NOMO-1 treated with DMSO at 0.1 percent for 48 hours (cell line): ENCODE data around the gene STT3A.
A peak's percentile ranks its signal among the peaks of the same experiment; 100 is the strongest.
"Not testable (repeated sequence)": the region's sequence is repeated elsewhere in the genome, so short reads cannot be mapped to it uniquely, and the experiment has no call there.

Source experiments
- DNase-seq: peaks from one replicate; lab custom pipeline; 2025; ENCODE audit not compliant: unreplicated experiment; lab: John Stamatoyannopoulos, UW

STT3A gene

GRCh38 chr11:125592305-125593113 lies at the start of gene STT3A:
STT3A (plus strand) TSS chr11:125592852; CDS start chr11:125595916, 3,064 bp downstream.
- DNase-seq: peak; percentile 99

- no peak for DNase-seq
Measured at GRCh38 chr11:125550780-125551179, 41.9 kb upstream of the STT3A start.

GRCh38 chr11:125551835-125552342 lies 40.8 kb upstream of the STT3A start:
- DNase-seq: no peak

GRCh38 chr11:125552927-125553326 lies 39.7 kb upstream of the STT3A start:
- DNase-seq: no peak

GRCh38 chr11:125553357-125553756 lies 39.3 kb upstream of the STT3A start:
- no peak for DNase-seq

GRCh38 chr11:125554038-125554437 lies 38.6 kb upstream of the STT3A start:
- no peak for DNase-seq

DNA sequence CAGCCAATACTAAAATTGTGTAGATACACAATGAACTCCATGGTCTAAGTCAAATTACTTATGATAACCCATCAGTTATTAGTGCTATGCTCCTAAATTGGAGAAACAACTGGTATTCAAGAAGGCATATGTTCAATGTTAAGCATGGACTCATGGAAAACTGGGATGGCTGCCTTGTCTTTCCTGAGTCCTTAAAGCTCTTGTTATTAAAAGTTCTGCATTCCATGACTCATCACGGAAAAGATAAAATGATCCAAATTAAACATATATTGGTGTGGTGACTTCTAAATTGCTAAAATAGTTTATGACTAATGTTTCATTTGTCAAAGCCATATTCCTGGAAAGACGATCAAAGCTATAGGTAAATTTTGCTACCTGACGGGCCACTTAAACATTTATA lies 32.8 kb upstream of the STT3A start:
- no peak for DNase-seq

GRCh38 chr11:125561924-125562323 lies 30.7 kb upstream of the STT3A start:
- no peak for DNase-seq

- no peak for DNase-seq
Measured at GRCh38 chr11:125562430-125562829, 30.2 kb upstream of the STT3A start.

DNA sequence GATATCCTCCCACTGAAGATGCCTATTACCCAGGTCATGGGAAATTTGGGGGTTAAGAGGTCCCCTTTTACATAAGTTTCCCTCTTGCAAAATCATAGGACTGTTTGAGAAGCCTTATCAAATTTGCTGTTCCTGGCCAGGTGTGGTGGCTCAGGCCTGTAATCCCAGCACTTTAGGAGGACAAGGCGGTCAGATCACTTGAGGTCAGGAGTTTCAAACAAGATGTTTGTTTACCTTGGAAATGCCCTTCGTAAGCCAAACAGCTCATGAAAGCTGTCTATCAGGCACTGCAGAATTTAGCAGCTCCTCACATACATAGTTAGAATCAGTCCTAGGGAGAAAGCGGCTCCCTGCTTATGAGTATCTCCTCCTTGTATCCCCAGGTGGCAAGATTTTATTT lies 28.3 kb upstream of the STT3A start:
- no peak for DNase-seq

- DNase-seq: no peak
Measured at GRCh38 chr11:125566235-125566634, 26.4 kb upstream of the STT3A start.

- peak; percentile 82 for DNase-seq
Measured at GRCh38 chr11:125568970-125569914, 23.4 kb upstream of the STT3A start, which contains the start of gene EI24. EI24 (plus strand) TSS chr11:125569477; CDS start chr11:125572528, 3,051 bp downstream.

GRCh38 chr11:125569915-125570621 lies 22.6 kb upstream of the STT3A start:
- DNase-seq: no peak

- no peak for DNase-seq
Measured at GRCh38 chr11:125570952-125571351, 21.7 kb upstream of the STT3A start.

- DNase-seq: no peak
Measured at GRCh38 chr11:125572916-125573315, 19.7 kb upstream of the STT3A start.

GRCh38 chr11:125577181-125577580 lies 15.5 kb upstream of the STT3A start:
- not testable (repeated sequence) for DNase-seq

- DNase-seq: no peak
Measured at GRCh38 chr11:125578783-125579182, 13.9 kb upstream of the STT3A start.

- DNase-seq: no peak
Measured at GRCh38 chr11:125579811-125580210, 12.8 kb upstream of the STT3A start.

- no peak for DNase-seq
Measured at GRCh38 chr11:125583496-125583895, 9.2 kb upstream of the STT3A start.

GRCh38 chr11:125585487-125585886 lies 7.2 kb upstream of the STT3A start:
- DNase-seq: no peak

DNA sequence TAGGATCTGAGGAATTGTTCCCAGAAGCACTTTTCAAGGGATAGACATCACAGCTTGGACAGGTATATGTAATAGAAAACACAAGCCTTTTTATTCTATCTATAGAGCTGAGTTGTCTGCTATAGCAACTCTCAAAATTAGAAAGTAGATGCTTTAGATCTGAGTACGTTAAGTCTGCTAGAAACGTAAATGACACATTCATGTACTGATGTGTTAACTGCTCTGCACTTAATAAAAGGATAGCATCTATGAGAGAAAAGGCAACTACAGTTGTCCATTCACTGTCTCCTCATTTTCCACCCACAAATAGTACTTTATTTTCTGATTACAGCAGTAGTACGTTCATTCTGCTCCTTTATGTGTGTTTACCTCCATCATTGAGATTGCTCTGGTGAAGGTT lies 6.0 kb upstream of the STT3A start:
- no peak for DNase-seq
